ENCODE measurements around the gene MYDGF. TPM values are rescaled to one million over a fixed set of nuclear protein-coding genes. Genes with fewer than 3 reads are reported as not detected.
A peak's percentile ranks its signal among the peaks of the same experiment; 100 is the strongest.

Gene MYDGF
- total and polyA plus RNA-seq, 2 of the 13 experiments (the other 11 are each of a cell fraction or from before 2014, with no cell fraction given) = 116 to 198 TPM

GRCh38 chr19:4624733-4625362 lies 45.3 kb downstream of the MYDGF start (continued):
- no peak for TF ChIP-seq ATF7 (IDR thresholded peaks at IDR 0.05)
- TF ChIP-seq ATF7 (CRISPR knock-in tag; IDR thresholded peaks at IDR 0.05) = no peak
- TF ChIP-seq, protein P1, sequence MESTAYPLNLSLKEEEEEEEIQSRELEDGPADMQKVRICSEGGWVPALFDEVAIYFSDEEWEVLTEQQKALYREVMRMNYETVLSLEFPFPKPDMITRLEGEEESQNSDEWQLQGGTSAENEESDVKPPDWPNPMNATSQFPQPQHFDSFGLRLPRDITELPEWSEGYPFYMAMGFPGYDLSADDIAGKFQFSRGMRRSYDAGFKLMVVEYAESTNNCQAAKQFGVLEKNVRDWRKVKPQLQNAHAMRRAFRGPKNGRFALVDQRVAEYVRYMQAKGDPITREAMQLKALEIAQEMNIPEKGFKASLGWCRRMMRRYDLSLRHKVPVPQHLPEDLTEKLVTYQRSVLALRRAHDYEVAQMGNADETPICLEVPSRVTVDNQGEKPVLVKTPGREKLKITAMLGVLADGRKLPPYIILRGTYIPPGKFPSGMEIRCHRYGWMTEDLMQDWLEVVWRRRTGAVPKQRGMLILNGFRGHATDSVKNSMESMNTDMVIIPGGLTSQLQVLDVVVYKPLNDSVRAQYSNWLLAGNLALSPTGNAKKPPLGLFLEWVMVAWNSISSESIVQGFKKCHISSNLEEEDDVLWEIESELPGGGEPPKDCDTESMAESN (CRISPR knock-in tag; conservative IDR thresholded peaks at IDR 0.05) = no peak
- TF ChIP-seq, protein P2, sequence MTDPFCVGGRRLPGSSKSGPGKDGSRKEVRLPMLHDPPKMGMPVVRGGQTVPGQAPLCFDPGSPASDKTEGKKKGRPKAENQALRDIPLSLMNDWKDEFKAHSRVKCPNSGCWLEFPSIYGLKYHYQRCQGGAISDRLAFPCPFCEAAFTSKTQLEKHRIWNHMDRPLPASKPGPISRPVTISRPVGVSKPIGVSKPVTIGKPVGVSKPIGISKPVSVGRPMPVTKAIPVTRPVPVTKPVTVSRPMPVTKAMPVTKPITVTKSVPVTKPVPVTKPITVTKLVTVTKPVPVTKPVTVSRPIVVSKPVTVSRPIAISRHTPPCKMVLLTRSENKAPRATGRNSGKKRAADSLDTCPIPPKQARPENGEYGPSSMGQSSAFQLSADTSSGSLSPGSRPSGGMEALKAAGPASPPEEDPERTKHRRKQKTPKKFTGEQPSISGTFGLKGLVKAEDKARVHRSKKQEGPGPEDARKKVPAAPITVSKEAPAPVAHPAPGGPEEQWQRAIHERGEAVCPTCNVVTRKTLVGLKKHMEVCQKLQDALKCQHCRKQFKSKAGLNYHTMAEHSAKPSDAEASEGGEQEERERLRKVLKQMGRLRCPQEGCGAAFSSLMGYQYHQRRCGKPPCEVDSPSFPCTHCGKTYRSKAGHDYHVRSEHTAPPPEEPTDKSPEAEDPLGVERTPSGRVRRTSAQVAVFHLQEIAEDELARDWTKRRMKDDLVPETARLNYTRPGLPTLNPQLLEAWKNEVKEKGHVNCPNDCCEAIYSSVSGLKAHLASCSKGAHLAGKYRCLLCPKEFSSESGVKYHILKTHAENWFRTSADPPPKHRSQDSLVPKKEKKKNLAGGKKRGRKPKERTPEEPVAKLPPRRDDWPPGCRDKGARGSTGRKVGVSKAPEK (CRISPR knock-in tag; IDR thresholded peaks at IDR 0.05; ENCODE audit: borderline replicate concordance) = no peak
- TF ChIP-seq GABPA (IDR thresholded peaks at IDR 0.05; ENCODE audit: low read depth, low read length) = no peak
- TF ChIP-seq GABPA (CRISPR knock-in tag; IDR thresholded peaks at IDR 0.05; ENCODE audit: low read depth) = 0 out of 2 replicates have a peak, but pooled peaks have one; percentile 16
- TF ChIP-seq, protein P3, sequence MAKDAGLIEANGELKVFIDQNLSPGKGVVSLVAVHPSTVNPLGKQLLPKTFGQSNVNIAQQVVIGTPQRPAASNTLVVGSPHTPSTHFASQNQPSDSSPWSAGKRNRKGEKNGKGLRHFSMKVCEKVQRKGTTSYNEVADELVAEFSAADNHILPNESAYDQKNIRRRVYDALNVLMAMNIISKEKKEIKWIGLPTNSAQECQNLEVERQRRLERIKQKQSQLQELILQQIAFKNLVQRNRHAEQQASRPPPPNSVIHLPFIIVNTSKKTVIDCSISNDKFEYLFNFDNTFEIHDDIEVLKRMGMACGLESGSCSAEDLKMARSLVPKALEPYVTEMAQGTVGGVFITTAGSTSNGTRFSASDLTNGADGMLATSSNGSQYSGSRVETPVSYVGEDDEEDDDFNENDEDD (CRISPR knock-in tag; IDR thresholded peaks at IDR 0.05; ENCODE audit: borderline replicate concordance) = no peak
- TF ChIP-seq, protein P4, sequence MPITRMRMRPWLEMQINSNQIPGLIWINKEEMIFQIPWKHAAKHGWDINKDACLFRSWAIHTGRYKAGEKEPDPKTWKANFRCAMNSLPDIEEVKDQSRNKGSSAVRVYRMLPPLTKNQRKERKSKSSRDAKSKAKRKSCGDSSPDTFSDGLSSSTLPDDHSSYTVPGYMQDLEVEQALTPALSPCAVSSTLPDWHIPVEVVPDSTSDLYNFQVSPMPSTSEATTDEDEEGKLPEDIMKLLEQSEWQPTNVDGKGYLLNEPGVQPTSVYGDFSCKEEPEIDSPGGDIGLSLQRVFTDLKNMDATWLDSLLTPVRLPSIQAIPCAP (CRISPR knock-in tag; IDR thresholded peaks at IDR 0.05; ENCODE audit: low read depth) = no peak
- TF ChIP-seq, protein P5, sequence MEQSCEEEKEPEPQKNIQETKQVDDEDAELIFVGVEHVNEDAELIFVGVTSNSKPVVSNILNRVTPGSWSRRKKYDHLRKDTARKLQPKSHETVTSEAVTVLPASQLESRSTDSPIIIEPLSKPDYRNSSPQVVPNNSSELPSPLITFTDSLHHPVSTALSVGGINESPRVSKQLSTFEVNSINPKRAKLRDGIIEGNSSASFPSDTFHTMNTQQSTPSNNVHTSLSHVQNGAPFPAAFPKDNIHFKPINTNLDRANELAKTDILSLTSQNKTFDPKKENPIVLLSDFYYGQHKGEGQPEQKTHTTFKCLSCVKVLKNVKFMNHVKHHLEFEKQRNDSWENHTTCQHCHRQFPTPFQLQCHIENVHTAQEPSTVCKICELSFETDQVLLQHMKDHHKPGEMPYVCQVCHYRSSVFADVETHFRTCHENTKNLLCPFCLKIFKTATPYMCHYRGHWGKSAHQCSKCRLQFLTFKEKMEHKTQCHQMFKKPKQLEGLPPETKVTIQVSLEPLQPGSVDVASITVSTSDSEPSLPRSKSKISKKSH (CRISPR knock-in tag; IDR thresholded peaks at IDR 0.05; ENCODE audit: borderline replicate concordance) = no peak
- TF ChIP-seq, protein P6, sequence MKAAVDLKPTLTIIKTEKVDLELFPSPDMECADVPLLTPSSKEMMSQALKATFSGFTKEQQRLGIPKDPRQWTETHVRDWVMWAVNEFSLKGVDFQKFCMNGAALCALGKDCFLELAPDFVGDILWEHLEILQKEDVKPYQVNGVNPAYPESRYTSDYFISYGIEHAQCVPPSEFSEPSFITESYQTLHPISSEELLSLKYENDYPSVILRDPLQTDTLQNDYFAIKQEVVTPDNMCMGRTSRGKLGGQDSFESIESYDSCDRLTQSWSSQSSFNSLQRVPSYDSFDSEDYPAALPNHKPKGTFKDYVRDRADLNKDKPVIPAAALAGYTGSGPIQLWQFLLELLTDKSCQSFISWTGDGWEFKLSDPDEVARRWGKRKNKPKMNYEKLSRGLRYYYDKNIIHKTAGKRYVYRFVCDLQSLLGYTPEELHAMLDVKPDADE (CRISPR knock-in tag; IDR thresholded peaks at IDR 0.05) = no peak
- TF ChIP-seq HOXA7 (CRISPR knock-in tag; IDR thresholded peaks at IDR 0.05) = no peak
- TF ChIP-seq ZNF251 (CRISPR knock-in tag; IDR thresholded peaks at IDR 0.05) = no peak
- no peak for TF ChIP-seq ELF3 (CRISPR knock-in tag; IDR thresholded peaks at IDR 0.05)
- TF ChIP-seq ZNF496 (CRISPR knock-in tag; IDR thresholded peaks at IDR 0.05; ENCODE audit: insufficient replicate concordance) = no peak
- TF ChIP-seq TBX3 (IDR thresholded peaks at IDR 0.05; ENCODE audit: borderline replicate concordance) = no peak
- no peak for TF ChIP-seq CENPX (CRISPR knock-in tag; IDR thresholded peaks at IDR 0.05)
- no peak for TF ChIP-seq ATF4 (CRISPR knock-in tag; IDR thresholded peaks at IDR 0.05)
- TF ChIP-seq ELF4 (CRISPR knock-in tag; IDR thresholded peaks at IDR 0.05; ENCODE audit: borderline replicate concordance) = no peak

Data from HepG2 (cell line).